ENCODE data around the gene SOBP. TPM values are rescaled to one million over a fixed set of nuclear protein-coding genes. Genes with fewer than 3 reads are reported as not detected.

The SOBP gene
- polyA plus RNA-seq, 1 donor (not counting 4 experiments of a cell fraction or from before 2014, with no cell fraction given): not detected

- Histone ChIP-seq H3K9me3 (ENCODE audit: control insufficient read depth, low read depth, low read length) (no peaks in the 10 kb centered on the region), H3K27me3 (ENCODE audit: control insufficient read depth, extremely low read depth, insufficient read depth, low read length) (peaks cover 77% of the 10 kb centered on the region), H3K4me3 (ENCODE audit: control insufficient read depth in 2 of 3, extremely low read depth in 1 of 3, insufficient read depth in 2 of 3, low read depth in 1 of 3, low read length in 3 of 3) (peak overlapping the region in 1 of 3 experiments; percentile 55), H3K36me3 (ENCODE audit: control insufficient read depth in 2 of 2, extremely low read depth in 1 of 2, insufficient read depth in 2 of 2, low read length in 2 of 2) (no peaks in the 10 kb centered on the region), H3K27ac (ENCODE audit: control insufficient read depth, insufficient read depth, low read length) (no peak overlapping the region), H3K79me2 (ENCODE audit: control insufficient read depth, insufficient read depth, low read length) (no peaks in the 10 kb centered on the region), H4K20me1 (ENCODE audit: control insufficient read depth, extremely low read depth, insufficient read depth, low read length) (no peaks in the 10 kb centered on the region), H3K9ac (ENCODE audit: control insufficient read depth, extremely low read depth, insufficient read depth, low read length) (no peak overlapping the region), H3K4me2 (ENCODE audit: control insufficient read depth, extremely low read depth, insufficient read depth, low read depth, low read length) (peak overlapping the region; percentile 90), H3K9me1 (ENCODE audit: control insufficient read depth, extremely low read depth, insufficient read depth, low read length) (no peaks in the 10 kb centered on the region), H2AFZ (ENCODE audit: control insufficient read depth, low read length) (no peak overlapping the region), H3K4me1 (ENCODE audit: control insufficient read depth, extremely low read depth, insufficient read depth, low read length) (peaks cover 7% of the 10 kb centered on the region)
- no peak for DNase-seq (ENCODE audit: low read depth, low spot score)
- TF ChIP-seq CTCF (optimal IDR thresholded peaks at IDR 0.05 in 1 of 3, IDR thresholded peaks at IDR 0.05 in 1 of 3, conservative IDR thresholded peaks at IDR 0.05 in 1 of 3; ENCODE audit: extremely low read depth in 1 of 3, insufficient read depth in 2 of 3, low read length in 3 of 3) (no peak), EZH2 (IDR thresholded peaks at IDR 0.05; ENCODE audit: low read length) (no peak)
- no peak for FAIRE-seq
- dilution Hi-C loops (cut with MboI; ENCODE audit: extremely low pct_ligation_motif_present, low sequenced_read_pairs): no loop called here
Measured at GRCh38 chr6:107488174-107488874, 1.6 kb upstream of the SOBP start.

- peaks cover 77% of the 10 kb centered on the region for H3K27me3 ChIP-seq (ENCODE audit: control insufficient read depth, extremely low read depth, insufficient read depth, low read length)
Measured at GRCh38 chr6:107488875-107489635, 862 bp upstream of the SOBP start.

More at GRCh38 chr6:107488875-107489635, 862 bp upstream of the SOBP start:
- Histone ChIP-seq H3K4me1 (ENCODE audit: control insufficient read depth, extremely low read depth, insufficient read depth, low read length) (peaks cover 7% of the 10 kb centered on the region), H3K79me2 (ENCODE audit: control insufficient read depth, insufficient read depth, low read length) (no peaks in the 10 kb centered on the region), H2AFZ (ENCODE audit: control insufficient read depth, low read length) (peak overlapping the region; percentile 76), H3K4me2 (ENCODE audit: control insufficient read depth, extremely low read depth, insufficient read depth, low read depth, low read length) (peak overlapping the region; percentile 90), H3K9ac (ENCODE audit: control insufficient read depth, extremely low read depth, insufficient read depth, low read length) (no peak overlapping the region), H4K20me1 (ENCODE audit: control insufficient read depth, extremely low read depth, insufficient read depth, low read length) (no peaks in the 10 kb centered on the region), H3K27ac (ENCODE audit: control insufficient read depth, insufficient read depth, low read length) (no peak overlapping the region), H3K9me1 (ENCODE audit: control insufficient read depth, extremely low read depth, insufficient read depth, low read length) (no peaks in the 10 kb centered on the region), H3K36me3 (ENCODE audit: control insufficient read depth in 2 of 2, extremely low read depth in 1 of 2, insufficient read depth in 2 of 2, low read length in 2 of 2) (no peaks in the 10 kb centered on the region), H3K4me3 (ENCODE audit: control insufficient read depth in 2 of 3, extremely low read depth in 1 of 3, insufficient read depth in 2 of 3, low read depth in 1 of 3, low read length in 3 of 3) (peak overlapping the region; percentile 4 to 62 (median 55)), H3K9me3 (ENCODE audit: control insufficient read depth, low read depth, low read length) (no peaks in the 10 kb centered on the region)
- FAIRE-seq (no peak), DNase-seq (ENCODE audit: low read depth, low spot score) (no peak)
- TF ChIP-seq EZH2 (IDR thresholded peaks at IDR 0.05; ENCODE audit: low read length) (peak; percentile 97), CTCF (optimal IDR thresholded peaks at IDR 0.05 in 1 of 3, IDR thresholded peaks at IDR 0.05 in 1 of 3, conservative IDR thresholded peaks at IDR 0.05 in 1 of 3; ENCODE audit: extremely low read depth in 1 of 3, insufficient read depth in 2 of 3, low read length in 3 of 3) (no peak)
- dilution Hi-C loops (cut with MboI; ENCODE audit: extremely low pct_ligation_motif_present, low sequenced_read_pairs): no loop called here
